HL-60 (cell line): Measurements from ENCODE around the gene USH1C.

Experiments used
- POLR2AphosphoS5 ChIP-seq: IDR thresholded peaks from 2 replicates; pipeline ENCODE4 v1.6.1; 2012; ENCODE audit warnings: low read depth
- TF ChIP-seq, protein P1 (sequence below): IDR thresholded peaks from one replicate; pipeline ENCODE4 v1.5.1; 2011; ENCODE audit warnings: low read length, control low read depth, inconsistent platforms; ENCODE audit not compliant: insufficient read depth
- TF ChIP-seq, protein P2 (sequence below): IDR thresholded peaks from 2 replicates; pipeline ENCODE4 v1.6.1; 2012; ENCODE audit warnings: low read depth; ENCODE audit not compliant: insufficient replicate concordance

- TF ChIP-seq, protein P1, sequence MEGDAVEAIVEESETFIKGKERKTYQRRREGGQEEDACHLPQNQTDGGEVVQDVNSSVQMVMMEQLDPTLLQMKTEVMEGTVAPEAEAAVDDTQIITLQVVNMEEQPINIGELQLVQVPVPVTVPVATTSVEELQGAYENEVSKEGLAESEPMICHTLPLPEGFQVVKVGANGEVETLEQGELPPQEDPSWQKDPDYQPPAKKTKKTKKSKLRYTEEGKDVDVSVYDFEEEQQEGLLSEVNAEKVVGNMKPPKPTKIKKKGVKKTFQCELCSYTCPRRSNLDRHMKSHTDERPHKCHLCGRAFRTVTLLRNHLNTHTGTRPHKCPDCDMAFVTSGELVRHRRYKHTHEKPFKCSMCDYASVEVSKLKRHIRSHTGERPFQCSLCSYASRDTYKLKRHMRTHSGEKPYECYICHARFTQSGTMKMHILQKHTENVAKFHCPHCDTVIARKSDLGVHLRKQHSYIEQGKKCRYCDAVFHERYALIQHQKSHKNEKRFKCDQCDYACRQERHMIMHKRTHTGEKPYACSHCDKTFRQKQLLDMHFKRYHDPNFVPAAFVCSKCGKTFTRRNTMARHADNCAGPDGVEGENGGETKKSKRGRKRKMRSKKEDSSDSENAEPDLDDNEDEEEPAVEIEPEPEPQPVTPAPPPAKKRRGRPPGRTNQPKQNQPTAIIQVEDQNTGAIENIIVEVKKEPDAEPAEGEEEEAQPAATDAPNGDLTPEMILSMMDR, result no peak
- TF ChIP-seq, protein P2, sequence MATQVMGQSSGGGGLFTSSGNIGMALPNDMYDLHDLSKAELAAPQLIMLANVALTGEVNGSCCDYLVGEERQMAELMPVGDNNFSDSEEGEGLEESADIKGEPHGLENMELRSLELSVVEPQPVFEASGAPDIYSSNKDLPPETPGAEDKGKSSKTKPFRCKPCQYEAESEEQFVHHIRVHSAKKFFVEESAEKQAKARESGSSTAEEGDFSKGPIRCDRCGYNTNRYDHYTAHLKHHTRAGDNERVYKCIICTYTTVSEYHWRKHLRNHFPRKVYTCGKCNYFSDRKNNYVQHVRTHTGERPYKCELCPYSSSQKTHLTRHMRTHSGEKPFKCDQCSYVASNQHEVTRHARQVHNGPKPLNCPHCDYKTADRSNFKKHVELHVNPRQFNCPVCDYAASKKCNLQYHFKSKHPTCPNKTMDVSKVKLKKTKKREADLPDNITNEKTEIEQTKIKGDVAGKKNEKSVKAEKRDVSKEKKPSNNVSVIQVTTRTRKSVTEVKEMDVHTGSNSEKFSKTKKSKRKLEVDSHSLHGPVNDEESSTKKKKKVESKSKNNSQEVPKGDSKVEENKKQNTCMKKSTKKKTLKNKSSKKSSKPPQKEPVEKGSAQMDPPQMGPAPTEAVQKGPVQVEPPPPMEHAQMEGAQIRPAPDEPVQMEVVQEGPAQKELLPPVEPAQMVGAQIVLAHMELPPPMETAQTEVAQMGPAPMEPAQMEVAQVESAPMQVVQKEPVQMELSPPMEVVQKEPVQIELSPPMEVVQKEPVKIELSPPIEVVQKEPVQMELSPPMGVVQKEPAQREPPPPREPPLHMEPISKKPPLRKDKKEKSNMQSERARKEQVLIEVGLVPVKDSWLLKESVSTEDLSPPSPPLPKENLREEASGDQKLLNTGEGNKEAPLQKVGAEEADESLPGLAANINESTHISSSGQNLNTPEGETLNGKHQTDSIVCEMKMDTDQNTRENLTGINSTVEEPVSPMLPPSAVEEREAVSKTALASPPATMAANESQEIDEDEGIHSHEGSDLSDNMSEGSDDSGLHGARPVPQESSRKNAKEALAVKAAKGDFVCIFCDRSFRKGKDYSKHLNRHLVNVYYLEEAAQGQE, result no peak
- TF ChIP-seq POLR2AphosphoS5, result no peak
Measured at GRCh38 chr11:17514476-17514875, 29.7 kb downstream of the USH1C start.
